GM23338 (cell line): ENCODE results near the gene RPS14. TPM values are rescaled to one million over a fixed set of nuclear protein-coding genes. Genes with fewer than 3 reads are reported as not detected.
A peak's percentile ranks its signal among the peaks of the same experiment; 100 is the strongest.
"Not testable (repeated sequence)": the region's sequence is repeated elsewhere in the genome, so short reads cannot be mapped to it uniquely, and the experiment has no call there.

Experiments used
- ATAC-seq: fragments of 200-7000 bp; cut with Tn5 transposase; 3 replicates; pipeline ENCODE4 v1.9.1; 2020
- DNase-seq: peaks from one replicate; pipeline ENCODE4 v3.0.0-alpha.2; 2015; ENCODE audit warnings: low spot score
- H2AFZ ChIP-seq: fragments of 200-600 bp; sonication (generic); 2 replicates; pipeline ENCODE4 v1.8.0; 2016; ENCODE audit warnings: antibody characterized with exemption, mild to moderate bottlenecking, moderate library complexity
- H3F3A ChIP-seq: fragments of 200-600 bp; sonication (generic); replicated peaks from 2 replicates; pipeline ENCODE4 v1.8.0; 2017; ENCODE audit warnings: antibody characterized with exemption, mixed run types, low read depth
- H3K27ac ChIP-seq: fragments of 200-600 bp; sonication (generic); 2 replicates; pipeline ENCODE4 v1.6.1; 2016; ENCODE audit warnings: low read depth
- H3K27me3 ChIP-seq: fragments of 200-600 bp; sonication (generic); 2 replicates; pipeline ENCODE4 v1.8.0; 2016; ENCODE audit warnings: mild to moderate bottlenecking, mixed run types, moderate library complexity; ENCODE audit not compliant: insufficient read depth
- H3K36me3 ChIP-seq: fragments of 200-600 bp; sonication (generic); 2 replicates; pipeline ENCODE4 v1.8.0; 2016; ENCODE audit warnings: mild to moderate bottlenecking; ENCODE audit not compliant: insufficient read depth
- H3K4me1 ChIP-seq: fragments of 200-600 bp; sonication (generic); 2 replicates; pipeline ENCODE4 v1.8.0; 2016; ENCODE audit warnings: mild to moderate bottlenecking, moderate library complexity; ENCODE audit not compliant: insufficient read depth
- H3K4me2 ChIP-seq: fragments of 200-600 bp; sonication (generic); 2 replicates; pipeline ENCODE4 v1.7.1; 2017; ENCODE audit warnings: mixed run types
- H3K4me3 ChIP-seq: fragments of 200-600 bp; sonication (generic); 2 replicates; pipeline ENCODE4 v1.6.1; 2016; ENCODE audit warnings: mixed run types
- H3K79me2 ChIP-seq: fragments of 200-600 bp; sonication (generic); replicated peaks from 2 replicates; pipeline ENCODE4 v1.8.0; 2017; ENCODE audit warnings: mild to moderate bottlenecking; ENCODE audit not compliant: insufficient read depth
- H3K9me2 ChIP-seq: fragments of 200-600 bp; sonication (generic); 2 replicates; pipeline ENCODE4 v1.8.0; 2017; ENCODE audit not compliant: insufficient read depth
- H4K20me1 ChIP-seq: fragments of 200-600 bp; sonication (generic); replicated peaks from 2 replicates; pipeline ENCODE4 v1.8.0; 2017; ENCODE audit warnings: mild to moderate bottlenecking; ENCODE audit not compliant: insufficient read depth
- H3K27ac Mint-ChIP-seq: 2 replicates; pipeline ENCODE4 v1.8.0; 2020; ENCODE audit warnings: inconsistent platforms, mild to moderate bottlenecking, moderate library complexity, mixed read lengths
- H3K27me3 Mint-ChIP-seq: 3 replicates; pipeline ENCODE4 v1.8.0; 2022; ENCODE audit warnings: low read depth, mild to moderate bottlenecking, moderate library complexity, mixed read lengths, inconsistent platforms; ENCODE audit not compliant: insufficient read depth, poor library complexity
- H3K36me3 Mint-ChIP-seq: 3 replicates; pipeline ENCODE4 v1.8.0; 2021; ENCODE audit warnings: low read depth, mild to moderate bottlenecking, inconsistent platforms, moderate library complexity, mixed read lengths
- H3K4me1 Mint-ChIP-seq: 3 replicates; pipeline ENCODE4 v1.8.0; 2020; ENCODE audit warnings: mild to moderate bottlenecking, inconsistent platforms, mixed read lengths
- H3K4me3 Mint-ChIP-seq: 3 replicates; pipeline ENCODE4 v1.8.0; 2021; ENCODE audit warnings: moderate library complexity, mild to moderate bottlenecking, inconsistent platforms, mixed read lengths
- H3K9me3 Mint-ChIP-seq: 3 replicates; pipeline ENCODE4 v1.8.0; 2020; ENCODE audit warnings: moderate library complexity, mild to moderate bottlenecking, inconsistent platforms, mixed read lengths
- POLR2AphosphoS5 ChIP-seq: IDR thresholded peaks from 2 replicates; pipeline ENCODE4 v1.6.1; 2016; ENCODE audit warnings: antibody characterized with exemption, low read depth
- STAT1 ChIP-seq: IDR thresholded peaks from one replicate; pipeline ENCODE4 v1.6.1; 2016; ENCODE audit warnings: antibody characterized with exemption; ENCODE audit not compliant: unreplicated experiment
- polyA plus RNA-seq: library from polyadenylated mRNA; unstranded; fragments of >200 nt; fragmentation: Nextera tagmentation; extraction: Ambion mirVana; gene quantifications from 2 replicates; pipeline ENCODE4 v1.2.1, GENCODE V29; 2016
- total RNA-seq: library from RNA; depleted of rRNA; stranded (reverse); fragments of >200 nt; shearing (Covaris generic); gene quantifications from 2 replicates; pipeline ENCODE4 v1.2.3, GENCODE V29; 2014
- TF ChIP-seq, protein P1 (sequence below): IDR thresholded peaks from one replicate; pipeline ENCODE4 v1.6.1; 2018; ENCODE audit warnings: antibody characterized with exemption; ENCODE audit not compliant: unreplicated experiment
- TF ChIP-seq, protein P2 (sequence below): fragments of 250-450 bp; sonication (Bioruptor Pico); IDR thresholded peaks from 2 replicates; pipeline ENCODE4 v1.5.0; 2020; ENCODE audit warnings: mild to moderate bottlenecking, moderate library complexity

RPS14 gene
- total and polyA plus RNA-seq, 2 experiments from 2014 or later: 1,443 to 2,790 TPM

DNA sequence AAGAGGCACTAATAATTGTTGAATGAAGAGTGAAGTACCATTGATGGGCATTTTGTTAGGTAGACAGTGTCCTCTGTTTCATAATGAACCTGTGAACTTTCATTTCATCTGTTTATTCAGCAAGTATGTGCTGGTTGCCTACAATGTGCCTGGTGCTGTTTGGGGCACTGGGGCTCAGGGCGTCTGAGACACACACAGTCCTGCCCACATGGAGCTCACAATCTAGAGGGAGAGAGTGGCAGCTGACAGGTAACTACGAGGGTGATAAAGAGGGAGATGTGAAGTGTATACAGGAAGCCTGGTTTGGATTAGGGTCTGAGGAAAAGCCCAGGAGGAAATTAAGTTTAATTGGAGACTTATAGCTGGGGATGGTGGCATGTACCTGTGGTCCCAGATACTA is 29.9 kb upstream of the RPS14 start (continued):
- TF ChIP-seq, protein P1, sequence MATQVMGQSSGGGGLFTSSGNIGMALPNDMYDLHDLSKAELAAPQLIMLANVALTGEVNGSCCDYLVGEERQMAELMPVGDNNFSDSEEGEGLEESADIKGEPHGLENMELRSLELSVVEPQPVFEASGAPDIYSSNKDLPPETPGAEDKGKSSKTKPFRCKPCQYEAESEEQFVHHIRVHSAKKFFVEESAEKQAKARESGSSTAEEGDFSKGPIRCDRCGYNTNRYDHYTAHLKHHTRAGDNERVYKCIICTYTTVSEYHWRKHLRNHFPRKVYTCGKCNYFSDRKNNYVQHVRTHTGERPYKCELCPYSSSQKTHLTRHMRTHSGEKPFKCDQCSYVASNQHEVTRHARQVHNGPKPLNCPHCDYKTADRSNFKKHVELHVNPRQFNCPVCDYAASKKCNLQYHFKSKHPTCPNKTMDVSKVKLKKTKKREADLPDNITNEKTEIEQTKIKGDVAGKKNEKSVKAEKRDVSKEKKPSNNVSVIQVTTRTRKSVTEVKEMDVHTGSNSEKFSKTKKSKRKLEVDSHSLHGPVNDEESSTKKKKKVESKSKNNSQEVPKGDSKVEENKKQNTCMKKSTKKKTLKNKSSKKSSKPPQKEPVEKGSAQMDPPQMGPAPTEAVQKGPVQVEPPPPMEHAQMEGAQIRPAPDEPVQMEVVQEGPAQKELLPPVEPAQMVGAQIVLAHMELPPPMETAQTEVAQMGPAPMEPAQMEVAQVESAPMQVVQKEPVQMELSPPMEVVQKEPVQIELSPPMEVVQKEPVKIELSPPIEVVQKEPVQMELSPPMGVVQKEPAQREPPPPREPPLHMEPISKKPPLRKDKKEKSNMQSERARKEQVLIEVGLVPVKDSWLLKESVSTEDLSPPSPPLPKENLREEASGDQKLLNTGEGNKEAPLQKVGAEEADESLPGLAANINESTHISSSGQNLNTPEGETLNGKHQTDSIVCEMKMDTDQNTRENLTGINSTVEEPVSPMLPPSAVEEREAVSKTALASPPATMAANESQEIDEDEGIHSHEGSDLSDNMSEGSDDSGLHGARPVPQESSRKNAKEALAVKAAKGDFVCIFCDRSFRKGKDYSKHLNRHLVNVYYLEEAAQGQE: no peak
- no peak for TF ChIP-seq POLR2AphosphoS5

DNA sequence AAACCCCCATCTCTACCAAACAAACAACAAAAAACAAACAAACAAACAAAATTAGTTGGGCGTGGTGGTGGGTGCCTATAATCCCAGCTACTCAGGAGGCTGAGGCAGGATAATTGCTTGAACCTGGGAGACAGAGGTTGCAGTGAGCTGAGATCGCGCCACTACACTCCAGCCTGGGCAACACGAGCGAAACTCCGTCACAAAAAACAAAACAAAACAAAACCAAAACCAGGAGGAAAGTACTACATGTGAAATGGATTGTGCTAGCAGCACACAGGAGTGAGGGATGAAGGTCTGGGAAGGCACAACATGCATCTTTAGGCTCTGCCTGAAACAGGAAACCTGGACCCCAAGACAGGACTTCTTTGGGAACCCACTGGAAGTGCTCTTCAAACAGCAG is 27.0 kb upstream of the RPS14 start:
- not testable (repeated sequence) for H3K27ac Mint-ChIP-seq, H3K4me3 Mint-ChIP-seq, H3K9me2 ChIP-seq, H3K4me2 ChIP-seq, ATAC-seq, H3F3A ChIP-seq, H3K4me3 ChIP-seq, H4K20me1 ChIP-seq, H3K36me3 Mint-ChIP-seq, DNase-seq, H3K9me3 Mint-ChIP-seq, H3K27me3 ChIP-seq, H3K36me3 ChIP-seq, H3K27ac ChIP-seq, H3K79me2 ChIP-seq
- Mint-ChIP-seq H3K27me3 (peaks cover 12% of the 10 kb centered on the region), H3K4me1 (peaks cover 29% of the 10 kb centered on the region)
- peaks cover 12% of the 10 kb centered on the region for H3K4me1 ChIP-seq
- peak overlapping the region; percentile 59 for H2AFZ ChIP-seq

DNA sequence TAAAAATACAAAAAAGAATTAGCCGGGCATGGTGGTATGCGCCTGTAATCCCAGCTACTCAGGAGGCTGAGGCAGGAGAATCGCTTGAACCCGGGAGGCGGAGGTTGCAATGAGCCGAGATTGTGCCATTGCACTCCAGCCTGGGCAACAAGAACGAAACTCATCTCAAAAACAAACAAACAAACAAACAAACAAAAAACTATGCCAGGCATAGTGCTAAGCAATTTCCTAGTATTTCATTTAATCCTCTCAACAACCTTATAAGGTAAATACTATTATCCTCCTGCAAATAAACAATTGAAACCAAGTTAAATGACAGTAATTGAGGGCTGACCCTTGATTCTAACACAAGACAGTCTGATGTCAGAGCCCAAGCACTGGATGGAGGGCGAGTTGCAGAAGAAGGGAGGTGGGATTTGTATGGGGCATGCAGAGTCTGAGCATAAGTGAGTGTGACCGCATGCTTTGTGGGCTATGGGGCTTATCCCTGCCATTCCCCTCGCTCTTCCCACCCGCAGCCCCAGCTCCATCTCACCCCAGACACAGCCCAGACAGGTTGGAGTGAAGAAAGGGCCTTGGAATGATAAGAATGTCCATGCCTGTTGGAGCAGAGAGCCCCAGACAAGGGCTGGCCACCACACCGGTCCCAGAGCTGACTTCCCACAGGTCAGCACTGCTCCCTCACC is 24.3 kb upstream of the RPS14 start:
- Mint-ChIP-seq H3K27me3 (peaks cover 12% of the 10 kb centered on the region), H3K36me3 (no peaks in the 10 kb centered on the region), H3K27ac (no peak overlapping the region), H3K4me3 (no peak overlapping the region; the same call in 2 of the 3 replicates), H3K4me1 (peaks cover 27% of the 10 kb centered on the region), H3K9me3 (no peaks in the 10 kb centered on the region)
- Histone ChIP-seq H4K20me1 (no peaks in the 10 kb centered on the region), H2AFZ (no peak overlapping the region), H3K27me3 (no peaks in the 10 kb centered on the region), H3F3A (peaks cover 6% of the 10 kb centered on the region), H3K4me3 (no peak overlapping the region), H3K4me2 (peak overlapping the region; percentile 56; the same call in 1 of the 2 replicates), H3K4me1 (peaks cover 12% of the 10 kb centered on the region), H3K9me2 (no peaks in the 10 kb centered on the region), H3K79me2 (no peaks in the 10 kb centered on the region), H3K27ac (peak overlapping the region; percentile 89; the same call in 1 of the 2 replicates), H3K36me3 (no peaks in the 10 kb centered on the region)
- DNase-seq: peak; percentile 96
- ATAC-seq: peak; percentile 84
- TF ChIP-seq, protein P2, sequence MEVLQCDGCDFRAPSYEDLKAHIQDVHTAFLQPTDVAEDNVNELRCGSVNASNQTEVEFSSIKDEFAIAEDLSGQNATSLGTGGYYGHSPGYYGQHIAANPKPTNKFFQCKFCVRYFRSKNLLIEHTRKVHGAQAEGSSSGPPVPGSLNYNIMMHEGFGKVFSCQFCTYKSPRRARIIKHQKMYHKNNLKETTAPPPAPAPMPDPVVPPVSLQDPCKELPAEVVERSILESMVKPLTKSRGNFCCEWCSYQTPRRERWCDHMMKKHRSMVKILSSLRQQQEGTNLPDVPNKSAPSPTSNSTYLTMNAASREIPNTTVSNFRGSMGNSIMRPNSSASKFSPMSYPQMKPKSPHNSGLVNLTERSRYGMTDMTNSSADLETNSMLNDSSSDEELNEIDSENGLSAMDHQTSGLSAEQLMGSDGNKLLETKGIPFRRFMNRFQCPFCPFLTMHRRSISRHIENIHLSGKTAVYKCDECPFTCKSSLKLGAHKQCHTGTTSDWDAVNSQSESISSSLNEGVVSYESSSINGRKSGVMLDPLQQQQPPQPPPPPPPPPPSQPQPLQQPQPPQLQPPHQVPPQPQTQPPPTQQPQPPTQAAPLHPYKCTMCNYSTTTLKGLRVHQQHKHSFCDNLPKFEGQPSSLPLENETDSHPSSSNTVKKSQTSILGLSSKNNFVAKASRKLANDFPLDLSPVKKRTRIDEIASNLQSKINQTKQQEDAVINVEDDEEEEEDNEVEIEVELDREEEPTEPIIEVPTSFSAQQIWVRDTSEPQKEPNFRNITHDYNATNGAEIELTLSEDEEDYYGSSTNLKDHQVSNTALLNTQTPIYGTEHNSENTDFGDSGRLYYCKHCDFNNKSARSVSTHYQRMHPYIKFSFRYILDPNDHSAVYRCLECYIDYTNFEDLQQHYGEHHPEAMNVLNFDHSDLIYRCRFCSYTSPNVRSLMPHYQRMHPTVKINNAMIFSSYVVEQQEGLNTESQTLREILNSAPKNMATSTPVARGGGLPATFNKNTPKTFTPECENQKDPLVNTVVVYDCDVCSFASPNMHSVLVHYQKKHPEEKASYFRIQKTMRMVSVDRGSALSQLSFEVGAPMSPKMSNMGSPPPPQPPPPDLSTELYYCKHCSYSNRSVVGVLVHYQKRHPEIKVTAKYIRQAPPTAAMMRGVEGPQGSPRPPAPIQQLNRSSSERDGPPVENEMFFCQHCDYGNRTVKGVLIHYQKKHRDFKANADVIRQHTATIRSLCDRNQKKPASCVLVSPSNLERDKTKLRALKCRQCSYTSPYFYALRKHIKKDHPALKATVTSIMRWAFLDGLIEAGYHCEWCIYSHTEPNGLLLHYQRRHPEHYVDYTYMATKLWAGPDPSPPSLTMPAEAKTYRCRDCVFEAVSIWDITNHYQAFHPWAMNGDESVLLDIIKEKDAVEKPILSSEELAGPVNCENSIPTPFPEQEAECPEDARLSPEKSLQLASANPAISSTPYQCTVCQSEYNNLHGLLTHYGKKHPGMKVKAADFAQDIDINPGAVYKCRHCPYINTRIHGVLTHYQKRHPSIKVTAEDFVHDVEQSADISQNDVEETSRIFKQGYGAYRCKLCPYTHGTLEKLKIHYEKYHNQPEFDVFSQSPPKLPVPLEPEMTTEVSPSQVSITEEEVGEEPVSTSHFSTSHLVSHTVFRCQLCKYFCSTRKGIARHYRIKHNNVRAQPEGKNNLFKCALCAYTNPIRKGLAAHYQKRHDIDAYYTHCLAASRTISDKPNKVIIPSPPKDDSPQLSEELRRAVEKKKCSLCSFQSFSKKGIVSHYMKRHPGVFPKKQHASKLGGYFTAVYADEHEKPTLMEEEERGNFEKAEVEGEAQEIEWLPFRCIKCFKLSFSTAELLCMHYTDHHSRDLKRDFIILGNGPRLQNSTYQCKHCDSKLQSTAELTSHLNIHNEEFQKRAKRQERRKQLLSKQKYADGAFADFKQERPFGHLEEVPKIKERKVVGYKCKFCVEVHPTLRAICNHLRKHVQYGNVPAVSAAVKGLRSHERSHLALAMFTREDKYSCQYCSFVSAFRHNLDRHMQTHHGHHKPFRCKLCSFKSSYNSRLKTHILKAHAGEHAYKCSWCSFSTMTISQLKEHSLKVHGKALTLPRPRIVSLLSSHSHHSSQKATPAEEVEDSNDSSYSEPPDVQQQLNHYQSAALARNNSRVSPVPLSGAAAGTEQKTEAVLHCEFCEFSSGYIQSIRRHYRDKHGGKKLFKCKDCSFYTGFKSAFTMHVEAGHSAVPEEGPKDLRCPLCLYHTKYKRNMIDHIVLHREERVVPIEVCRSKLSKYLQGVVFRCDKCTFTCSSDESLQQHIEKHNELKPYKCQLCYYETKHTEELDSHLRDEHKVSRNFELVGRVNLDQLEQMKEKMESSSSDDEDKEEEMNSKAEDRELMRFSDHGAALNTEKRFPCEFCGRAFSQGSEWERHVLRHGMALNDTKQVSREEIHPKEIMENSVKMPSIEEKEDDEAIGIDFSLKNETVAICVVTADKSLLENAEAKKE (CRISPR knock-in tag): peak; percentile 60; the same call in 1 of the 2 replicates
- no peak for TF ChIP-seq STAT1
